ENCODE data around the gene SLFN12L.
A peak's percentile ranks its signal among the peaks of the same experiment; 100 is the strongest.
"Not testable (repeated sequence)": the region's sequence is repeated elsewhere in the genome, so short reads cannot be mapped to it uniquely, and the experiment has no call there.

The SLFN12L gene

GRCh38 chr17:35537601-35538141 is at the start of gene SLFN12L:
SLFN12L (minus strand) TSS chr17:35537678; CDS start chr17:35522364, 15,314 bp downstream.
- DNase-seq, result no peak

- DNase-seq, result peak in 1 of 56 donors; percentile 37
Measured at GRCh38 chr17:35586569-35587073, 49.1 kb upstream of the SLFN12L start.

DNA sequence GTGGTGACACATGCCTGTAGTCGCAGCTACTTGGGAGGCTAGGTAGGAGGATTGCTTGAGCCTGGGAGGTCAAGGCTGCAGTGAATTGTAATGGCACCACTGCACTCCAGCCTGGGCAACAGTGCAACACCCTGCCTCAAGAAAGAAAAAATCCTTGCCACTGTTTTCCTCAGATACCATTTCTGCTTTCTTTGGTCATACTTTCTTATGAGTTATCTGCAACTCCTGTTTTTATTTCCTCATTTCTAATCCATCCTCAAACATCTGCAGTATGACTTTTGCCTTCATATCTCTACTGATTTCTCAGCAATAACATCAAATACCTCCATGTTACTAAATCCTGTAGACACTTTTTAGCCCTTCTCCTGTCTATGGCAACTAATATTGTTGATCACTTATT is 46.6 kb upstream of the SLFN12L start:
- no peak for DNase-seq

DNA sequence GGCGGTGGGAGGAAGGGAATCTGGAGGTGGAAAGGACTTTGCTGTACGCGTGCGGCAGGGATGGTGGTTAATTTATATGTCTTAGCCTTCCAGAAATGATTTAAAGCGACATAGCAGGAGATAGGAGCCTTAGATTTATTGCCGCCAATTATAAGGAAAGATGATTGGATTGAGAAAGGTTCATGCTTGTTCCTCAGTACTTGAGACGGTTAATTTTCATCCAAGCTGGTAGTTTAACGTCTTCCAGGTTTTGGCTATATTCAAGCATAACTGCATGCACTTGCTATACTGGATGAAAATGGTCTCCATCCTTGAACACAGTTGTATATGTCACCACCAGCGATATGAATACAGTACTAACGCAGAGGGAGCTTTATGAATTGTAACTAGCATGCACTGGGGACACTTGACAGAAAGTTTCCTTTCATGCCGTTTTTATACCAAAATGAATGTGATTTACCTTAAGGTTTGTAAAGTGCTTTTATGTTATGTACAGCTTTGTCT is 41.5 kb upstream of the SLFN12L start:
- no peak for DNase-seq

- DNase-seq, result peak; percentile 47 to 97 (median 88)
Measured at GRCh38 chr17:35578197-35578928, 40.9 kb upstream of the SLFN12L start, which contains the start of gene PEX12. PEX12 (minus strand) TSS chr17:35578571; CDS start chr17:35578021, 550 bp downstream.

GRCh38 chr17:35577830-35578196 is 40.3 kb upstream of the SLFN12L start:
- peak in 1 of 56 donors; percentile 28 for DNase-seq

GRCh38 chr17:35575759-35576158 is 38.3 kb upstream of the SLFN12L start:
- DNase-seq, result no peak

- DNase-seq, result no peak
Measured at GRCh38 chr17:35569405-35569804, 31.9 kb upstream of the SLFN12L start.

GRCh38 chr17:35568561-35568960 is 31.1 kb upstream of the SLFN12L start:
- no peak for DNase-seq

GRCh38 chr17:35566968-35567367 is 29.5 kb upstream of the SLFN12L start:
- no peak for DNase-seq

GRCh38 chr17:35563181-35563580 is 25.7 kb upstream of the SLFN12L start:
- DNase-seq, result not testable (repeated sequence)

- DNase-seq, result no peak
Measured at GRCh38 chr17:35560703-35561102, 23.2 kb upstream of the SLFN12L start, which contains the start of gene SLFN14. SLFN14 (minus strand) TSS chr17:35560819; CDS start chr17:35558062, 2,757 bp downstream.

DNA sequence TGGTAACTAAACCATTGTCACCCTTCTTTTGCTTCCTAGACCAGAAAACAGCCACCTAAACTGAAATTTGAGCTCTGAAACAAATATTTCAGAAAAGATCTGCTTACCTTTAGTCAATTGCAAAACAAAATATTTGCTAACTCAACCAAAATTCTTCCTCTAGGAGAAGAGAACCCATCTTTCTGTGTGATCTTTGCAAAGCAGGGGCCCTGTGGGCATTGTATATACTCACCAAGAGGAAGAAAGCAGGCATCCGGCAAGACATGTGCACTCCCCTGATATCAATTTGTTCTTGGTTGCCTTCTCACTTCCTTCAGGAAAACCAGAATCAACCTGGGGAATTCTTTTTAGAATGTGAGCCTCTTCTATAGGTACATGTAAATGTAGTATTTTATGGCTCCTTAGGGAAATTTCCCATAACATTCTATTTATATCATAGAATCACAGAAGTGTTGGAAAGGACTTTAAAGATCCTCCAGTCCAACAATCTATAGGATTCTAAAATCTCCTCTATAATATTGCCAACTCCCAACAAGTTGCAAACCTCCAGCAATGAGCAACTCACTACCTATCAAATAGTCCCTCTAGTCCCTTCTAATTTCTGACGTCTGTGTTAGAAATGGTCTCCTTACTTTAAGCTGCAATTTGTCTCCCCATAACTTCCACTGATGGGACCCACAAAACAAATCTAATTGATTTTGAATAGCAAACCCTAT is 22.2 kb upstream of the SLFN12L start:
- DNase-seq, result no peak

DNA sequence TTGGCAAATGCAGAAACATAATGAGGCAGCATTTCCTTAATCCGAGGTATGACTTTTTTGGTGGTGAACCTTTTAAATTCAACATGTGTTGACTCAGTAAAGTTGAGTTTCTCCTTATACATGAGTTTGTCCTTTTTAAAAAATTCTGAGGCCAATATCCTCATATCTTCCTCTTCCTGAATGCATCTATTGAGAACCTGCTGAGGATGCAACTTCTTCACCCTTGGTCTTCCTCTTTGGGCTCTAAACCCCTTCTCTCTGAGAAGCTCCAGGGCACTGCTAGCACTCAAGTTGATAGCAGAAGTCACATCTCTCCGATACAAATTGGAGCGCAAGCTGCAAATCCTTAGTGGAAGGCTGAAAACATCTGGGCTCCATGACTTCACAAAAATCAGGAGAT is 19.9 kb upstream of the SLFN12L start:
- no peak for DNase-seq

GRCh38 chr17:35555691-35556090 is 18.2 kb upstream of the SLFN12L start:
- DNase-seq, result no peak

- DNase-seq, result no peak
Measured at GRCh38 chr17:35554668-35555067, 17.2 kb upstream of the SLFN12L start.

GRCh38 chr17:35553310-35553709 is 15.8 kb upstream of the SLFN12L start:
- DNase-seq, result no peak

DNA sequence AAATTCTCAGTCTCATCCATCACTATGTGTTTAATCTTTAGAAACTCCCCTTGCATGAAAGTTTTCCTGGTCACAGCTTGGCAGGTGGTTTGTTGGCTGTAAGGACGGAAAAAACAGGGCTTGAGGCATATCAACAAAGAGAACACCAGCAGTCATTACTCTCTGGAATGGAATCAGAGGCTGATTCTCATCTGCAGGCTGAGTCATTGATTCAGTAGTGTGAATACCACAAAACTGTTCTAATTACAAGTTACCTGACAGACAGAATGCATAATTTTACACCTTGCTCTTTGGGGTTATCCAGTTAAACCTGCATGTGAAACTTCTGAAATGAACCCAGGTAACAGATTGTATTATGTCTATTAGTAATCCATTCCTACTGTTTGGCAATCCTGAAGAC is 11.5 kb upstream of the SLFN12L start:
- no peak for DNase-seq

DNA sequence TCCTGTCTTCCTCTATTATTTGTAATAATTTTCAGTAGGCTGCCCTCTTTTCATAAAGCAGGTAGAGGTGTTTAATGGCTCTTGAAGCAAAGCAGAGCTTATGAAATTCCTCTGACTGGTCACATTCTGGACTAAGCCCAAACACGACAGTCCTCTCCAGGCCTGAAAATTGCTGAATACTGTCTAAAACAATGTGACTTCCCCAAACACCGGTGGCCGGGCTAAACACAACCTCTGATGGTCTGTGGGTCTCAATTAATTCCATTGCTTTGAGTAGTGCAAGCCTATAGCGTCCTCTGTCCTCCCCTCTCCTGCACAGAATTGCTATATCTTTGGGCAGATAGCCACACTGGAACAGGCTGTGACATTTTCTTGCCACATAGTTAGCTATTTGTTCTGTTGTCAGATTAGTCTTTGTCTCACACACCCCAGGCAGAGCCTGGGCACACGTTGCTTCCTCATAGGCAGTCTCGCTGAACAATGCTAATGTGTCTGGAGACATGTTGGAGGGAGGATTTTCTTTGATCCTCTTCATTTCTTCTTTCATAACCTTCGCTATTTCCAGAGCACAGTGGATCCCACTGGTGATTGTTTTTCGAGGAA is 10.8 kb upstream of the SLFN12L start:
- peak in 9 of 56 donors; percentile 0 to 23 (median 3) for DNase-seq

GRCh38 chr17:35546487-35546886 is 9.0 kb upstream of the SLFN12L start:
- no peak for DNase-seq

- DNase-seq, result no peak
Measured at GRCh38 chr17:35545150-35545549, 7.7 kb upstream of the SLFN12L start.

GRCh38 chr17:35543856-35544255 is 6.4 kb upstream of the SLFN12L start:
- DNase-seq, result no peak
